ENCODE measurements around the gene BPIFB4. TPM values are rescaled to one million over a fixed set of nuclear protein-coding genes. Genes with fewer than 3 reads are reported as not detected.

Gene BPIFB4
- total RNA-seq, 1 experiment from 2014 or later = not detected

GRCh38 chr20:33084722-33085121 lies 5.3 kb downstream of the BPIFB4 start:
- no peak for DNase-seq (ENCODE audit: low spot score)
- Histone ChIP-seq H3K4me1 (ENCODE audit: insufficient read depth, low read length, poor library complexity, severe bottlenecking) (no peaks in the 10 kb centered on the region), H3K27ac (ENCODE audit: low read depth, low read length, poor library complexity, severe bottlenecking) (no peak overlapping the region), H3K27me3 (replicated peaks; ENCODE audit: insufficient read depth, low read depth, low read length, poor library complexity) (peaks cover 13% of the 10 kb centered on the region), H3K4me3 (ENCODE audit: low read depth, low read length, poor library complexity, severe bottlenecking) (no peak overlapping the region), H3K36me3 (ENCODE audit: insufficient read depth, low read length, poor library complexity, severe bottlenecking) (no peaks in the 10 kb centered on the region), H3K9me3 (ENCODE audit: low read depth, low read length, poor library complexity, severe bottlenecking) (no peaks in the 10 kb centered on the region)
- CTCF ChIA-PET = no interaction called here
- no TSS peak for BruUV-seq (replicated peaks)
- TF ChIP-seq EZH2 (IDR thresholded peaks at IDR 0.05; ENCODE audit: borderline replicate concordance, low read depth, low read length, poor library complexity, severe bottlenecking) (no peak), CTCF (conservative IDR thresholded peaks at IDR 0.05; ENCODE audit: low read depth, low read length) (no peak)
- intact Hi-C loops (cut with micrococcal nuclease; ENCODE audit: unreplicated experiment) = no loop called here
- POLR2A ChIA-PET (ENCODE audit: low non-redundant PET) = no interaction called here

- no peaks in the 10 kb centered on the region for H3K9me3 ChIP-seq (ENCODE audit: low read depth, low read length, poor library complexity, severe bottlenecking)
- TF ChIP-seq EZH2 (IDR thresholded peaks at IDR 0.05; ENCODE audit: borderline replicate concordance, low read depth, low read length, poor library complexity, severe bottlenecking) (no peak), CTCF (conservative IDR thresholded peaks at IDR 0.05; ENCODE audit: low read depth, low read length) (no peak)
- no peaks in the 10 kb centered on the region for H3K36me3 ChIP-seq (ENCODE audit: insufficient read depth, low read length, poor library complexity, severe bottlenecking)
- peaks cover 13% of the 10 kb centered on the region for H3K27me3 ChIP-seq (replicated peaks; ENCODE audit: insufficient read depth, low read depth, low read length, poor library complexity)
- H3K4me3 ChIP-seq (ENCODE audit: low read depth, low read length, poor library complexity, severe bottlenecking) = no peak overlapping the region
- intact Hi-C loops (cut with micrococcal nuclease; ENCODE audit: unreplicated experiment) = no loop called here
- H3K27ac ChIP-seq (ENCODE audit: low read depth, low read length, poor library complexity, severe bottlenecking) = no peak overlapping the region
- no TSS peak for BruUV-seq (replicated peaks)
- ChIA-PET CTCF (no interaction called here), POLR2A (ENCODE audit: low non-redundant PET) (no interaction called here)
- no peaks in the 10 kb centered on the region for H3K4me1 ChIP-seq (ENCODE audit: insufficient read depth, low read length, poor library complexity, severe bottlenecking)
- DNase-seq (ENCODE audit: low spot score) = no peak
Observed at GRCh38 chr20:33086052-33086722, 6.7 kb downstream of the BPIFB4 start.

- H3K4me1 ChIP-seq (ENCODE audit: insufficient read depth, low read length, poor library complexity, severe bottlenecking) = no peaks in the 10 kb centered on the region
- CTCF ChIA-PET = no interaction called here
- intact Hi-C loops (cut with micrococcal nuclease; ENCODE audit: unreplicated experiment) = loop anchor here (10.0 kb wide), 1 partner anchor 204 kb away; no protein-coding TSS in a partner anchor
- peaks cover 13% of the 10 kb centered on the region for H3K27me3 ChIP-seq (replicated peaks; ENCODE audit: insufficient read depth, low read depth, low read length, poor library complexity)
- no peak for TF ChIP-seq CTCF (conservative IDR thresholded peaks at IDR 0.05; ENCODE audit: low read depth, low read length)
- TF ChIP-seq EZH2 (IDR thresholded peaks at IDR 0.05; ENCODE audit: borderline replicate concordance, low read depth, low read length, poor library complexity, severe bottlenecking) = no peak
- H3K9me3 ChIP-seq (ENCODE audit: low read depth, low read length, poor library complexity, severe bottlenecking) = no peaks in the 10 kb centered on the region
- no peaks in the 10 kb centered on the region for H3K36me3 ChIP-seq (ENCODE audit: insufficient read depth, low read length, poor library complexity, severe bottlenecking)
- no peak for DNase-seq (ENCODE audit: low spot score)
- POLR2A ChIA-PET (ENCODE audit: low non-redundant PET) = no interaction called here
- no peak overlapping the region for H3K27ac ChIP-seq (ENCODE audit: low read depth, low read length, poor library complexity, severe bottlenecking)
- BruUV-seq (replicated peaks) = no TSS peak
- no peak overlapping the region for H3K4me3 ChIP-seq (ENCODE audit: low read depth, low read length, poor library complexity, severe bottlenecking)
Observed at GRCh38 chr20:33091147-33091546, 11.7 kb downstream of the BPIFB4 start.
